HG03135 (cell line): ENCODE results near the gene CHST1.

Source experiments
- ATAC-seq: cut with Tn5 transposase; IDR thresholded peaks from one replicate; pipeline ENCODE4 v1.9.1; 2021; ENCODE audit warnings: mild to moderate bottlenecking, moderate library complexity; ENCODE audit not compliant: unreplicated experiment

The CHST1 gene

GRCh38 chr11:45675646-45676045 lies 10.2 kb upstream of the CHST1 start:
- no peak for ATAC-seq

- ATAC-seq, result no peak
Measured at GRCh38 chr11:45674481-45675190, 9.2 kb upstream of the CHST1 start.

GRCh38 chr11:45673441-45673840 lies 8.0 kb upstream of the CHST1 start:
- no peak for ATAC-seq

DNA sequence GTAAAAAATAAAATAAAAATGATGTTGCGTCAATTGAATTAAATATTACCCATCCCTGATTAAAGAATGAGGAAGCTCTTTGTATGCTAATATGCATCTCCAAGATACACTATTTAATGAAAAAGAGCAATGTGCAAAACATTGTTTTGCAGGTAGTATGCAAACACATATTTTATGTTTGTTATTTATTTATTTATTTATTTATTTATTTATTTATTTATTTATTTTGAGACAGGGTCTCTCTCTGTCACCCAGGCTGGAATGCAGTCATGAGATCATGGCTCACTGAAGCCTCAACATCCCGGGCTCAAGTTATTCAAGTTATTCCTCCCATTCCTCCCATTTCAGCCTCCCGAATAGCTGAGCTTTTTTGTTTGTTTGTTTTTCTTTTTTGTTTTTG lies 7.2 kb upstream of the CHST1 start:
- ATAC-seq, result no peak

DNA sequence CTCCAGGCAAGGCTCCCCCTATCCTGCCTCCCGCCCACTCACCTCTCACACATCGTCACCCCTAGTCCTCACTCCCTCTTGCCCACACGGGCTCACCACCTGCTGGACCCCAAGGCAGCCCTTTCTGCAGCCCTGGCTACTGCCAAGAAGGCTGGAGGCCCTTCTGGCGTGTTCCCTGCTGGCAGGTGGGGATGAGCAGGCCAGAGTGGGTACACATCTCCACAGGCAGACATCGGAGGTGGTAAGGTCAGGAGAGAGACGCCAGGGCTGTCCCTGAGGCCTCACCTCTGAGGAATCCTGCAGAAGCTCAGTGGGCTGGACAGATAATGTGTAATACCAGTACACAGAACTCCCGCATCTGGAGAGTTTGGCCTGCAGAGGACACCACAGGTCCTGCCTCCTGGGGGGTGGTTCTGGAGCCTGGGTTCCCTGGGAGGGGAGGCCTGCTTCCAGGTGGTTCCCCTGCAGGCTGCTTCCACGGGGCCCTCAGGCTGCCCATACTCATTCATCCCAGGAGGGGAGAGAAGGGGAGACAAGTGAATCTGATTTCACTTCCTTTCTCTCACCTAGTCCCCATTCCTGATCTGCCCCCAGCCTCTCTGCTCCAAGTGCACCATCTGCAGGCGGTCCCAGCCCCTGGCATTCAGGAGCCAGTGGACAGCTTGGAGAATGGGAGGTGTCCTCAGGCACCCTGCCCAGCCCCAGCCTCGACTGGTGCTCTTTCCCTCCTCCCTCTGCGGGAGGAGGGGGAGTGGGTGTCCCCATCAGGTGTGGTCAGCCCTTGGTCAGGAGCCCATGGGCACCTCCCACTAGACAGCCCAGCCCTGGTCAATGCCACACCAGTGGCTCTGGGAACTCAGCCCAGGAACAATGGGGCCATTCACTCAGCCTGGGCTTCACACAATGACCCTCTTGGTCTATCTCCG lies 6.1 kb upstream of the CHST1 start:
- no peak for ATAC-seq

DNA sequence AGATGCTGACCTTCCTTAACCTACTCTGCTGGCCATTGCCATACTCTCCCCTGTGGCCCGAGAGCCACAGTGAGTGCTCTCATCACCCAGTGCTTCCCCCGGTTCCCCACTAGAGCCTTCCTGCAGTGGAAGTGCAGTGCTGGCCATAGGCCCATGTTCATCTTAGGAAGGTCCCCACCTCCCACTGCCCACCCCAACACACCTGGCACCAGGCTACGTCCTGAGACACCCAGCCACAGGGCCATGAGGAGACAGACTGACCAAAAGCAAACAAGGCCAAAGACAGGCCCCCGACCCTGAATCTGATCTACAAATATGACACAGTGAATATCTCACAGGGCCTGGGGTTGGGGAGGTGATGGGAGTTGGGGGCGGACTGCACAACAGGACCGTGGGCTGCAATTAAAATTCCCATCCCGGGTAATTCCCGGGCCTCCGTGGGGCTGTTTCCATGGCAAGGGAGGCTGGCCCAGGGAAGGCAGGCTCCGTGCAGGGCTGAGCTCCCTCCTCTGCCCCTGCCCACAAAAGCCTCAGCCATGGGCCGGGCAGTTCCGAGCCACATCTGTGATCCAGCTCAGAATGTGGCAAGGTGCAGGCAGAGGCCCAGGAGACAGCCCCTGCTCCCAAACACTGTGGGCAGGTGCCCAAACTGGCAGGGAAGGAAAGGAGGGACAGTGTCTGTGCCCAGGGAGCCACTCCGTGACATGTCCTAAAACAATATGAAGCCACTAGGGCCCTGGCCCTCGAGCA lies 5.1 kb upstream of the CHST1 start:
- no peak for ATAC-seq

DNA sequence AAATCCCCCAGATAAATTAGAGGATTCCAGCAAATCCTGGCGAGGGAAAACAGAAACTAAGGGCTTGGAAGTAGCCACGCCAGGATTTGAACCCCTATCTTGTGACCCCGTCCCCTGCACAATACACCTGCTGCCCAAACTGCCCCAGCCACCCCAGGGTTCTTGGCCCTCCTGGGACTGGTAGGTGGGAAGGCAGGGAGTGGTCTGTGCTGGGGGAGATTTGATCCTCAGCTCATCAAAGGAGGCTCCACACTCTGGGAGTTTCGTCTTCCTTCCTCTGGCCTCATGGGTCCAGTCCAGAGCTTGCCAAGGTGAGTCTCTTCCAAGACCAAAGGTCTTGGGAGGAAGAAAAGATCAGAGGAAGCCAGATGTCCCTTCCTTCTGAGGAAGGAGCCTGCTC lies 4.5 kb upstream of the CHST1 start:
- ATAC-seq, result no peak

DNA sequence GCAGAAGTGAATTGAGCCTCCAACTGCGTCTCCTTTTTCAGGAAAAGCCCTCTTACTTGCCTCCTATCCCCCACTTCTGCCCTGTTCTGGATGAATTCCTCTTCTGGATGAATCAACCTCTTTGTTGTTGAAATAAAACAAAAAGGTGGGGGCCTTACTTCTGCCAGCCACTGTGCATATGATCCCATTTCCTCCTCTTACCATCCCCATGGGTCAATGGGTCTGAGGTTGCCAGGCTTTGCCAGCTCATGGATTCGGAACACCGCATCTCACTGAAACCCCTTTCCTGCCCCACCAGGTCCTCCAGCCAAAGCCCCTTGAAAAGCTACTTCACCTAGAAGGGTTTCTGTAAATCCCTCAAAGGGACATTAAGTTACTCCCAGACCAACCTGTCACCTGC lies 3.7 kb upstream of the CHST1 start:
- ATAC-seq, result no peak

DNA sequence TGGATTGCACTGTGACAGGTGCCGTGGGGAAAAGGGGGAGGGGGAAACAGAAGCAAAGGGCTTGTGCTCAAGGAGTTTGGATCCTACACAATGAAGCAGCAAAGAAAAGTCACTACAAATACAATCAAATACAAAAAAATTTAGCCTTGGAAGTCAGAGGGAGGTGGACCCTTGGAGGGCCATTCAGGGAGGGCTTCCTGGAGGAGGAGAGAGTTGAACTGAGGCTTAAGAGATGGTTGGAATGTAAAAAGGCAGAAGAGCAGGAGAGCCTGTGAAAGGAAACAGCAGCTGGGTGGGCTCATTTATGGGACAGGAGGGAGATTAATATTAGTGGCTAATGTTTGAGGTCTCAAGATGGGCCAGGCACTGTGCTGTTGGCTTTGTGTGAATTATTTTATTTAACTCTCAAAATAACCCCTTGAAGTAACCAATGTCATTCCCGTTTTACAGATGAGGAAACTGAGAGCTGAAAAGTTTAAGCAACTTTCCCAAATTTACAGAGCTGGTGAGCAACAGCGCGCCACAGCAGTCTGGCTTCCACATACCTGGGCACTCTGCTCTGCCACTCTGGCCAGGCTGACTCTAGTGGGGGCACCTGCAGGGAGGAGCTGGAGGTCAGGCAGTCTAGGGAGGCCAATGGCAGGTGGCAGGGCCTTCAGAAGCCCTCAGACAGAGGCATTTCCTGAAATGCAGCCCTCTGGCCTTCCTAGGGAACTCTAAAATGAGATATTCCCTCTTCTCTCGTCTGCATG lies 2.7 kb upstream of the CHST1 start:
- no peak for ATAC-seq

DNA sequence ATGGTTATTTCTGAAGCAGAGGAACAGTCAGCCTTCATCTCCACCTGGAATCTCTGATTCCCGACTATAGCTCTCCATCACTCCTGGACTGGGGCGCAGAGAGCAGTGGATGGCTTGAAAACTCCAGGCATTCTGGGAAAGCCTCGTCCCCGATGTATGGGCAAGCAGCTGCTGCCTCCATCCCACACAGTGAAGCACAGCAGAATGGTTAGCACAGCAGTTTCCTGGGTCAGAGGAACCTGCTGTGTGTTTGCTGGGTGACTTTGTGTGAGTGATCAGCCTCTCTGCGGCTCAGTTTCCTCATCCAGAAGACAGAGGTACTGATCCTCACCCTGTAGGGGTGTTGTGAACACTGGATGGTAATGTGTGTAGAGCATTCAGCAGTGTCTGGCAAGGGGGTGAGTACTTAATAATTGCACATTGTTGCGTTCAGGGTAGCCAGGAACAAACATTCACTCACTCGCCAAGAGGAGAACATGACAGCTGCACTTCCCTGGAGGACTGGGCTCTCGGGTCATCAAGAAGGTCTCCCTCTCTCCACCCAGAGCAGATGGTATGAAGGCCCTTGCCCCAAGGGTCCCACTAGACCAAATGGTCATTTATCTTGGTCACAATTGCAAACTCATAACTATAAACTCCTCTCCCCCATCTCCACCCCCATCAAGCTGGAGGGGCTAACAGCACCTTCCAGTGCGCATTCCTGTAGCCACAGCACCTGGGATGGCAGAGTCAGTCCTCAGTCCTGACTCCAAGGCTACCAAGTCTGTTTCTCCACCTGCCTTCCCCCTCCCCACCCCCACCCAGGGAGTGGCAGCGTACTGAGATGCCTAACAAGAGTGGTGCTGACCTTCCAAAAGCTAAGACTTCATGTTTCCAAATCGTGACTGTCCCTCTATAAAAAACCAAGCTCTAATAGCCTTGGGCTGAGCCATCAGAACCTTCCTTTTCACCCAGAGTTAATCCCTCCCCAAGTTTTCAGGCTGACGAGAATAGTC lies 1.5 kb upstream of the CHST1 start:
- no peak for ATAC-seq

DNA sequence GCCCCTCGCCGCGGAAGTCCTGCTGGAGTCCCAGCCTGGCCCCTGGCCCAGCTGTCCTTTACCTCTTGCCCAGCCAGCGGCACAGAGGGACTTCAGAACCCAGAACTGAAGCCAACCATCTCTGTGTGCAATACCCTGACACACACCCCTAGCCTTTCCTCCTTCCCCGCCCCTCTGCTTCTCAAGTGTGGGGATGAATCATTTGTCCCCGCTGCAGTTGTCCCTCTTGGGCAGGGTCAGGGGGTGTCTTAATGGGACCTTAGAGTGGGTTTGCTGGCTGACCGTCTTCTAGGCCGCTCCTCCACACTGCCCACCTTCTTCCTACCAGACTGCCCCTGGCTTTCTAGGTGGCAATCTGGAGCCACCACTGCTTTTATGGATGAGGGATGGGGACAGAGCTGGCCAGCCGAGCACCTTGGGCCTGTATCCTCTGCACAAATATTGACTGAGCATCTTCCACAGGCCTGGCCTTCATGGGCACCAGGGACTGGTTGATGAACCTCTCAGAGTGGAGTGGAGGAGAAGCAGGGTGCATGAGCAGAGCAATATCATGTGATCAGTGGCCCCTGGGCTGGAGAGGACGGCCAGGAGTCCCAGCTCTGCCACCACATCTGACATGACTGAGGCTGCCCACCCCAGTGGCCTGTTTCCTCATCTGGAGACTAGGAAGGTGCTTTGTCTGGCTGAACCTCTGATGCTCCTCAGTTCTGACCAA lies 668 bp upstream of the CHST1 start:
- no peak for ATAC-seq

GRCh38 chr11:45664376-45665205 lies 831 bp downstream of the CHST1 start:
- no peak for ATAC-seq

DNA sequence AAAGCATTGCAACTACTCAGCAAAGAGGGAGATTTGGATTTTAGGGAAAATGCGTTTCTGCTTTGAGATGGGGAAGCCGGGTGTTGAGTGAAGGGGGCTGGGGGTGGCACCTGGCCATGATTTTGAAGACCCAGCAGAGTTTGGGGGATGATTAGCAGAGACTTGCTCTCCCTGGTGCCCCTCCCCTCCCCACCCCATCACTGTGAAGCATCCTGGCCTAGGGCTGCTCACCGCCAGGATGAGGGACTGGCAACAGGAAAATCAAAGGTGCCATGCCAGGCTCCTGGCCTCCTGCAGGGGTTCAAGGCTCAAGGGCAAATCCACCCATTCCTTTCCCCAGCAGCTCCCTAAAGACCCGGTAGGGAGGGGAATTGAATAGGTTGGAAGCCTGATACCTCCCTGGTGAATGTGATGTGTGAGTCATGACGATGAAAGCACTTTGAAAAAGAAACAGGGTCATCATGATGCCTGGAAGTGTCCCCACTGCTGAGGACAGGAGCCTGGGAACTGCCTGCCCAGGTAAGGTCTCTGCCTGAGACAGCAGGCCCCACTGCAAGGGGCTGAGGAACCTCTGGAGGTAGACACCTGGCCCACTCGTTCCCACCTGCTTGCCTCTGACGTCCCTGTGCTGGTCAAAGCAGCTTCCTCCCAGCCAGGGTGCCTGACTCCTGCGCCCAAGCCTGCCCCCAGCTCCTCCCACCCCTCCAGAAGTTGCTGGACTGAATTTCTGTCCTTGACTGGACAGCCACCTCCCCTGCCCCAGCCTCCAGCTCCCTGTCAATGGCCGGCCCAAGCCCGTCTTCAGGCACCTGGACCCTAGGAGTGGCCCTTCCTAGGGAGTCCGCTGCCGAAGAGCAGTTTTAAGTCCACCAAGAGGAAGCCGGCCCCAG lies 1.7 kb downstream of the CHST1 start:
- no peak for ATAC-seq

DNA sequence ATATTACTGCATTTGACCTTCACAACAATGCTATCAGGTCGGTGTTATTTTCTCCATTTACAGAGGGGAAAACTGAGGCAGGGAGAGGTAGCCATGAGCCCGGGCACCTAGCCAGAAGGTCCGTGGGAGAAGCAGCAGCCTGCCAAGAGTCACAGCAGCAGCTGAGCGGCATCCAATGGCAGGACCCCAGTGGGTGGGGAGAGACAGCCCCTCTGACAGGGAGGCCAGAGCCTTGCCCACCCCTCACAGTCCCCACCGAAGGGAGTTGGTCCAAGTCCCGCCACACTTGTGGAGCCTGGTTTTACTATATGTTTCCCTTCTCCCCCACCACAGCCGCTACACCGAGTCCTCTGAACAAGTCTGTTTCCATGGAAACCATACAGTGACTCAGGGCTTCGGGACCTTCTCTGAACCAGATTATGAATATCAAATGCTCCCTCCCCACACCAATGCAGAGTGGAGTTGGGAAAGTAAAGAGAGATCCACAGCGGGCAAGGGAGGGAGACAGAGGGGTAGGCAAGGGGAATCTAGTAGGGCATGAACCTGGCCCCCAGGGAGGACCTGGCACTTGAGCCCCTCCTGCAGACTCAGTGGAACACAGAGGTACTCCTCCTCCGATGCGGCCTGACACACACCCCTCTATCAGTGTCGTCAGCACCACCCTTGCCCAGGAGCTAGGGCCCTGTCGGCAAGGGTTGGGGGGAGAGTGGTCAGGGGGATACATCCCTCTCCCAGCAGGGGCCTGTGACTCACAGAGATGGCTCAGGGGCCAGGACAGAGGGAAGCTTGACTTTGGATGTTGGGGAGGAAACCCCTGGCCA lies 2.5 kb downstream of the CHST1 start:
- no peak for ATAC-seq

DNA sequence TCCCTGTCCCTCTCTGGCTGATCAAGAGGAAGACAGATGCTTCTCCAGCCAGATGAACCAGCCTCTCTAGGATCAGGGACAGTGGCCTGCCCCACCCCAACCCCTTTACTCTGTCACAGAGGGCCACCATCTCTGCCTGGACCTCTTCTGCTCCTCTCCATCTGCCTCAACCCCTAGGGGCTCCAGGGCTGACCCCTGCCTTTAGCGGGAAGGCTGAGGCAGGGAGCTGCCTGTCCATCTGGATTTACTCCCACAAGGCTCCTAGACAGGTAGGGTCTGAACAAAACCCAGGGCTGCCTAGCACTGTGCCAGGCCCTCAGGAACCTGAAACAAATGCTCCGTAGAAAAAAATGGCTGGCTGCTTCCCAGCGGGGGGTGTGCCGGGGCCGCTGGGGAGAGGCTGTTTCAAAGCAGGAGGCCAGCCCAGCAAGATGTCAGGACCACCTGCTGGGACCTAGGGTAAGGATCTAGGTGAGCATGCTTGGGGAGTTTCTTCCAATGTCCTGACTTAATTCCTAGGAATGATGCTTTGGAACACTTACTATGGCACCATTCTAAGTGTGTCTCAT lies 3.2 kb downstream of the CHST1 start:
- ATAC-seq, result no peak
